Cardiac muscle cell (in vitro differentiated cells and primary cell): ENCODE measurements around the gene S100A5. TPM values are rescaled to one million over a fixed set of nuclear protein-coding genes. Genes with fewer than 3 reads are reported as not detected.
"Not testable (repeated sequence)": the region's sequence is repeated elsewhere in the genome, so short reads cannot be mapped to it uniquely, and the experiment has no call there.

Source experiments
- DNase-seq, 2 donors: peaks; one replicate each; pipeline versions ENCODE4 v3.0.0 to v3.0.0-alpha.2; 2010 to 2017; ENCODE audit warnings: low read depth in 1 of 2, low spot score in 1 of 2
- H3K27ac ChIP-seq: fragments of 200-600 bp; sonication (generic); 2 replicates; pipeline ENCODE4 v1.5.1; 2016
- H3K27me3 ChIP-seq: fragments of 200-600 bp; sonication (generic); 2 replicates; pipeline ENCODE4 v1.6.0; 2016; ENCODE audit warnings: control low read depth
- H3K36me3 ChIP-seq: fragments of 200-600 bp; sonication (generic); 2 replicates; pipeline ENCODE4 v1.5.1; 2016; ENCODE audit warnings: control low read depth
- H3K4me1 ChIP-seq: fragments of 200-600 bp; sonication (generic); 2 replicates; pipeline ENCODE4 v1.8.1; 2017; ENCODE audit warnings: low read depth, mild to moderate bottlenecking, mixed run types
- H3K4me3 ChIP-seq: fragments of 200-600 bp; sonication (generic); 2 replicates; pipeline ENCODE4 v1.5.1; 2016; ENCODE audit warnings: mild to moderate bottlenecking
- H3K9me3 ChIP-seq: fragments of 200-600 bp; sonication (generic); 2 replicates; pipeline ENCODE4 v1.5.1; 2017; ENCODE audit warnings: low read depth, mild to moderate bottlenecking, control low read depth
- polyA plus RNA-seq: library from polyadenylated mRNA; unstranded; fragments of >200 nt; fragmentation: Nextera tagmentation; extraction: Ambion mirVana; gene quantifications from 2 replicates; pipeline ENCODE4 v1.2.1, GENCODE V29; 2016
- total RNA-seq: library from RNA; depleted of rRNA; stranded (reverse); fragments of >200 nt; gene quantifications from 2 replicates; pipeline ENCODE4 v1.2.3, GENCODE V29; 2016
- TF ChIP-seq, protein P1 (sequence below): IDR thresholded peaks from 2 replicates; pipeline ENCODE4 v1.5.1; 2012; ENCODE audit warnings: low read depth, mild to moderate bottlenecking, low read length

Gene S100A5
- total and polyA plus RNA-seq, 2 experiments from 2014 or later: 0.31 TPM; not detected in 1

DNA sequence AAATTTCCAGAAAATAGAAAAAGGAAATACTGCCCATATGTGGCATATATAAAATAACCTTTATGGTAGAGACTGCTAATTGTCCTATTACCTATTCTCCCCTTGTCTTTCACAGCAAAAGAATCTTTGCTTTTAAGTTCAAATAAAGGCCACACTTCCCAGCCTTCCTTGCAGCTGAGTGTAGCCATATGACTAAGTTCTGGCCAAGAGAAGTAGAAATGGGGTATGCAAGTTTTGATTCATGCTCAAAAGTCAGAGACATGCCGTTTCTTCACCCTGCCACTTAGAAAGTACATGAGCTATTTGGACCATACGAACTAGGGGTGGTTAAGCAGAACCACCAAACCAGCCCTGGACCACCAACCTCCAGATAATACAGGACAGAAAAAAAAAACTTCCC is 43.2 kb upstream of the S100A5 start:
- TF ChIP-seq, protein P1, sequence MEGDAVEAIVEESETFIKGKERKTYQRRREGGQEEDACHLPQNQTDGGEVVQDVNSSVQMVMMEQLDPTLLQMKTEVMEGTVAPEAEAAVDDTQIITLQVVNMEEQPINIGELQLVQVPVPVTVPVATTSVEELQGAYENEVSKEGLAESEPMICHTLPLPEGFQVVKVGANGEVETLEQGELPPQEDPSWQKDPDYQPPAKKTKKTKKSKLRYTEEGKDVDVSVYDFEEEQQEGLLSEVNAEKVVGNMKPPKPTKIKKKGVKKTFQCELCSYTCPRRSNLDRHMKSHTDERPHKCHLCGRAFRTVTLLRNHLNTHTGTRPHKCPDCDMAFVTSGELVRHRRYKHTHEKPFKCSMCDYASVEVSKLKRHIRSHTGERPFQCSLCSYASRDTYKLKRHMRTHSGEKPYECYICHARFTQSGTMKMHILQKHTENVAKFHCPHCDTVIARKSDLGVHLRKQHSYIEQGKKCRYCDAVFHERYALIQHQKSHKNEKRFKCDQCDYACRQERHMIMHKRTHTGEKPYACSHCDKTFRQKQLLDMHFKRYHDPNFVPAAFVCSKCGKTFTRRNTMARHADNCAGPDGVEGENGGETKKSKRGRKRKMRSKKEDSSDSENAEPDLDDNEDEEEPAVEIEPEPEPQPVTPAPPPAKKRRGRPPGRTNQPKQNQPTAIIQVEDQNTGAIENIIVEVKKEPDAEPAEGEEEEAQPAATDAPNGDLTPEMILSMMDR: no peak
- no peak overlapping the region for H3K4me3 ChIP-seq
- no peaks in the 10 kb centered on the region for H3K36me3 ChIP-seq
- DNase-seq: no peak
- no peaks in the 10 kb centered on the region for H3K27me3 ChIP-seq
- no peak overlapping the region for H3K27ac ChIP-seq
- peaks cover 8% of the 10 kb centered on the region for H3K4me1 ChIP-seq
- no peaks in the 10 kb centered on the region for H3K9me3 ChIP-seq

DNA sequence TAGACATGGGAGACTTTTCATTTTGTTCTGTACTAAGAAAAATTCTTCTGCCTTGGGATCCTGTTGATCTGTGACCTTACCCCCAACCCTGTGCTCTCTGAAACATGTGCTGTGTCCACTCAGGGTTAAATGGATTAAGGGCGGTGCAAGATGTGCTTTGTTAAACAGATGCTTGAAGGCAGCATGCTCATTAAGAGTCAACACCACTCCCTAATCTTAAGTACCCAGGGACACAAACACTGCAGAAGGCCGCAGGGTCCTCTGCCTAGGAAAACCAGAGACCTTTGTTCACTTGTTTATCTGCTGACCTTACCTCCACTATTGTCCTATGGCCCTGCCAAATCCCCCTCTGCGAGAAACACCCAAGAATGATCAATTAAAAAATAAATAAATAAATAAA is 42.8 kb upstream of the S100A5 start:
- not testable (repeated sequence) for DNase-seq, H3K27ac ChIP-seq, H3K9me3 ChIP-seq, H3K4me1 ChIP-seq, H3K4me3 ChIP-seq, H3K27me3 ChIP-seq, H3K36me3 ChIP-seq

DNA sequence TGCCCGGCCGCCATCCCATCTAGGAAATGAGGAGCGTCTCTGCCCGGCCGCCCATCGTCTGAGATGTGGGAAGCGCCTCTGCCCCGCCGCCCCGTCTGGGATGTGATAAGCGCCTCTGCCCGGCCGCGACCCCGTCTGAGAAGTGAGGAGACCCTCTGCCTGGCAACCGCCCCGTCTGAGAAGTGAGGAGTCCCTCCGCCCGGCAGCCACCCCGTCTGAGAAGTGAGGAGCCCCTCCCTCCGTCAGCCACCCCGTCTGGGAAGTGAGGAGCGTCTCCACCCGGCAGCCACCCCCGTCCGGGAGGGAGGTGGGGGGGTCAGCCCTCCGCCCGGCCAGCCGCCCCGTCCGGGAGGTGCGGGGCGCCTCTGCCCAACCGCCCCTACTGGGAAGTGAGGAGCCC is 42.1 kb upstream of the S100A5 start:
- H3K27me3 ChIP-seq, H3K27ac ChIP-seq, H3K4me3 ChIP-seq, H3K9me3 ChIP-seq, DNase-seq, H3K4me1 ChIP-seq, H3K36me3 ChIP-seq: not testable (repeated sequence)

DNA sequence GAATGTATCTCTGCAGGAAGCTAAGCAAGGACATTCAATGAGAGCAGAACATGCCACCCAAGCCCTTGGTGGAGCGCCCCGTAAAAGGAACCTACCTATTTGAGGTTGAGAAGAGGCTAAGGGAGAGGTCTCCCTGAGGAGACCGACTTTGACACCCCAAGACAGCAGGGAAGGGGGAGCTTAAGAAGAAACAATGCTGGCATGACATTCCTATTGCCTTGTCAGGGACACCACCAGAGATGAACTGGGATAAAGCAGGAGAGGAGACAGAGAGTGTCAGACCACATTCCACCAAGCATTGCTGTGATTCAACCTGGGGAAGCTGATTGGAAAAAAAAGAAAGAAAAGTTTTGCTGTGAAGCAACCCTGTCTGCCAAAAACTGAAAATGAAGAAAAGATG is 38.2 kb upstream of the S100A5 start:
- no peaks in the 10 kb centered on the region for H3K36me3 ChIP-seq
- DNase-seq: no peak
- no peaks in the 10 kb centered on the region for H3K27me3 ChIP-seq
- H3K4me1 ChIP-seq: peaks cover 5% of the 10 kb centered on the region
- H3K27ac ChIP-seq: no peak overlapping the region
- H3K4me3 ChIP-seq: no peak overlapping the region
- H3K9me3 ChIP-seq: no peaks in the 10 kb centered on the region
- TF ChIP-seq, protein P1: no peak

DNA sequence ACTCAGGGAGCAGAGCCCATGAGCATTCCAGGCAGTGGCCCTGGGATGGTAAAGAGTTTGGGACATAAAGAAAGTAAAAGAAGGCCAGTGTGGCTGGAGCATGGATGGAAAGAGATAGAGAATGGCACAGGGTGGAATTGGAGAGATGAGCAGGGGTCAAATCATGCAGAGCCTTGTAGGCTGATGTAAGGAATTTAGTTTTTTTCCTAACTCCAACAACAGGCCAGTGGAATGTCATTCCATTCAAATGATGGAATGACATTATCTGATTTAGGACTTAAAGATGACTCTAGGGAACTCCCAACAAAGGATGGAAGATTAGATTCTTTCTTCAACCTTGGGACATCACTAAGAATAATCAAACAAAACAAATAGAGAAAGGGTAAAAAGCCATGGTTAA is 37.8 kb upstream of the S100A5 start:
- no peaks in the 10 kb centered on the region for H3K9me3 ChIP-seq
- no peaks in the 10 kb centered on the region for H3K36me3 ChIP-seq
- H3K27me3 ChIP-seq: no peaks in the 10 kb centered on the region
- H3K27ac ChIP-seq: no peak overlapping the region
- TF ChIP-seq, protein P1: no peak
- DNase-seq: no peak
- no peak overlapping the region for H3K4me3 ChIP-seq
- H3K4me1 ChIP-seq: peaks cover 2% of the 10 kb centered on the region

DNA sequence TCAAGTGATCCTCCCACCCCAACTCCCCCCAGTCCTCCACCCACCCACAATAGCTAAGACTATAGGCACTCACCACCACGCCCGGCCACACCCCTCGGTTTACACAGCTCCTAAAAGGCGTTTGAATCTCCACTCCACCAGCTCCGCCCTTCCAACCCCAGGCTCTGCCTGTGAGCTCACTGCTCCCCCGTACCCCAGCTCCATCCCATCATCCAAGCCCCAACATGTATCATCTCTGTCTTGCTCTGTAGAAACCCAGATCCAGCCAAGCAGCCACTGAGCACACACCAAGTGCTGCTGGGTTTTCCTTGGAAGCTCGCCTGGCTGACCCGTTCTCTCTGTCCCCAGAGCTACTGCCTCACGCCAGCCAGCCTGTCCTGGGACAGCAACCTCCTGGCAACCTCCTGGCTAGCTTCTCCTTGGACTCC is 36.9 kb upstream of the S100A5 start:
- Histone ChIP-seq H3K4me1 (peaks cover 10% of the 10 kb centered on the region), H3K27ac (no peak overlapping the region), H3K9me3 (no peaks in the 10 kb centered on the region), H3K27me3 (no peaks in the 10 kb centered on the region), H3K4me3 (no peak overlapping the region), H3K36me3 (no peaks in the 10 kb centered on the region)
- TF ChIP-seq, protein P1: no peak
- DNase-seq: no peak

DNA sequence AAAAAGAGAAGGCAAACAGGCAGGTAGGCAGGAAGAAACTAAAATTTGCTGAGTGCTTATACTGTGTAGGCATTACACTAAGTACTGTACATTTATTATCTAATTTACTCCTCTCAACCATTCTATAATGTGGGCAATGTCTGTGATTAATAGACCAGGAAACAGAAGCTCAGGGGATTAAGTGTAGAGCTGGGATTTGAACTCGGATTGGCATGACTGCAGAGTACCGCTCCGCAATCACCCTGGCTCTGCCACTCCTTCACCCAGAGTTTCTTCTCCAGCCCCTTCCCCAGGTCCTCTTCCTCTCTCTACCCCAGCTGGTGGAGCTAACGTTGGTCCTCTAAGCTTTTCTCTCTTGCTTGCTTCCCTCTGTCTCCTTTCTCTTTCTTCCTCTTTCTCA is 36.4 kb upstream of the S100A5 start:
- Histone ChIP-seq H3K4me1 (peaks cover 11% of the 10 kb centered on the region), H3K4me3 (no peak overlapping the region), H3K36me3 (no peaks in the 10 kb centered on the region), H3K27ac (no peak overlapping the region), H3K9me3 (no peaks in the 10 kb centered on the region), H3K27me3 (no peaks in the 10 kb centered on the region)
- DNase-seq: no peak
- TF ChIP-seq, protein P1: no peak

DNA sequence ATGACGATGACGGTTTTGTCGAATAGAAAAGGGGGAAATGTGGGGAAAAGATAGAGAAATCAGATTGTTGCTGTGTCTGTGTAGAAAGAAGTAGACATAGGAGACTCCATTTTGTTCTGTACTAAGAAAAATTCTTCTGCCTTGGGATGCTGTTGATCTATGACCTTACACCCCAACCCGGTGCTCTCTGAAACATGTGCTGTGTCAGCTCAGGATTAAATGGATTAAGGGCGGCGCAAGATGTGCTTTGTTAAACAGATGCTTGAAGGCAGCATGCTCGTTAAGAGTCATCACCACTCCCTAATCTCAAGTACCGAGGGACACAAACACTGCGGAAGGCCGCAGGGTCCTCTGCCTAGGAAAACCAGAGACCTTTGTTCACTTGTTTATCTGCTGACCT is 34.8 kb upstream of the S100A5 start:
- H3K27ac ChIP-seq, H3K36me3 ChIP-seq, H3K9me3 ChIP-seq, H3K27me3 ChIP-seq, DNase-seq, H3K4me3 ChIP-seq: not testable (repeated sequence)
- peaks cover 11% of the 10 kb centered on the region for H3K4me1 ChIP-seq

DNA sequence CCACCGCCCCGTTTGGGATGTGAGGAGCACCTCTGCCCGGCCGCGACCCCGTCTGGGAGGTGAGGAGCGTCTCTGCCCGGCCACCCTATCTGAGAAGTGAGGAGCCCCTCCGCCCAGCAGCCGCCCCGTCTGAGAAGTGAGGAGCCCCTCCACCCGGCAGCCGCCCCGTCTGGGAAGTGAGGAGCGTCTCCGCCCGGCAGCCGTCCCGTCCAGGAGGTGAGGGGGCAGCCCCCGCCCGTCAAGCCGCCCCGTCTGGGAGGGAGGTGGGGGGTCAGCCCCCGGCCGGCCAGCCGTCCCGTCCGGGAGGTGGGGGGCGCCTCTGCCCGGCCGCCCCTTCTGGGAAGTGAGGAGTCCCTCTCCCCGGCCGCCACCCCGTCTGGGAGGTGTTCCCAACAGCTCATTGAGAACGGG is 34.4 kb upstream of the S100A5 start:
- H3K9me3 ChIP-seq, H3K4me3 ChIP-seq, H3K36me3 ChIP-seq, H3K27ac ChIP-seq, H3K27me3 ChIP-seq, DNase-seq: not testable (repeated sequence)
- peaks cover 11% of the 10 kb centered on the region for H3K4me1 ChIP-seq
